Uterus (tissue), 4 donors: Measurements from ENCODE around the gene MRGPRD. TPM values are rescaled to one million over a fixed set of nuclear protein-coding genes. Genes with fewer than 3 reads are reported as not detected.

ENCODE experiments used
- DNase-seq, 2 donors: peaks; one replicate each; pipeline ENCODE4 v3.0.0-alpha.2; 2019 to 2020
- H3K27ac ChIP-seq, 2 donors: fragments of 200-600 bp; sonication (generic); 1 replicate in 1 of 2; 2 replicates in 1 of 2; pipeline ENCODE4 v1.5.1; 2016 to 2018
- H3K27me3 ChIP-seq, 2 donors: fragments of 200-600 bp; sonication (generic); one replicate each; pipeline ENCODE4 v1.5.1; 2018 to 2019; ENCODE audit warnings: control low read depth in 1 of 2
- H3K36me3 ChIP-seq, 2 donors: fragments of 200-600 bp; sonication (generic); one replicate each; pipeline ENCODE4 v1.5.1; 2019; ENCODE audit warnings: control low read depth in 1 of 2
- H3K4me1 ChIP-seq, 2 donors: fragments of 200-600 bp; sonication (generic); one replicate each; pipeline ENCODE4 v1.5.1; 2018 to 2019; ENCODE audit warnings: control low read depth in 1 of 2
- H3K4me3 ChIP-seq, 2 donors: fragments of 200-600 bp; sonication (generic); 1 replicate in 1 of 2; 2 replicates in 1 of 2; pipeline ENCODE4 v1.5.1; 2018 to 2019; ENCODE audit warnings: mild to moderate bottlenecking in 1 of 2
- H3K9me3 ChIP-seq, 2 donors: fragments of 200-600 bp; sonication (generic); one replicate each; pipeline ENCODE4 v1.5.1; 2019; ENCODE audit warnings: control low read depth in 1 of 2
- CTCF ChIP-seq, 4 experiments: fragments of 200-600 bp in 2 of 4; fragments of 450-650 bp in 2 of 4; sonication (generic) in 2 of 4; IDR thresholded peaks; one replicate each; pipeline ENCODE4 v1.5.1; 2016 to 2019; ENCODE audit warnings: antibody characterized with exemption in 4 of 4, mild to moderate bottlenecking in 2 of 4, moderate library complexity in 1 of 4
- POLR2A ChIP-seq, 2 donors: fragments of 450-650 bp; IDR thresholded peaks; one replicate each; pipeline ENCODE4 v1.6.1; 2016; ENCODE audit warnings: antibody characterized with exemption in 2 of 2, mild to moderate bottlenecking in 1 of 2, moderate library complexity in 1 of 2
- intact Hi-C: fragments of 100-400 bp; cut with DNase I; formaldehyde crosslinking; loops from one replicate; pipeline ENCODE4 v1.15.1; 2023; ENCODE audit warnings: low total_unique reads
- total RNA-seq, 4 donors: library from RNA; depleted of rRNA in 3 of 4; stranded (reverse); fragments of >200 nt in 3 of 4; gene quantifications; one replicate each; pipeline versions ENCODE4 v1.1.0 to v1.2.4, GENCODE V29; 2014 to 2023
- donor health status: DM: yes; HTN: yes; CAD: no.

MRGPRD gene
- total RNA-seq, 4 donors from 2014 or later, result 0.41 TPM; not detected in 3

GRCh38 chr11:68959465-68960293 lies 21.1 kb downstream of the MRGPRD start:
- H3K36me3 ChIP-seq, result no peaks in the 10 kb centered on the region
- no peaks in the 10 kb centered on the region for H3K9me3 ChIP-seq
- intact Hi-C loops, result no loop called here
- no peaks in the 10 kb centered on the region for H3K27me3 ChIP-seq
- peaks cover 0 to 3% of the 10 kb centered on the region in 2 donors for H3K4me1 ChIP-seq
- no peak overlapping the region for H3K4me3 ChIP-seq
- TF ChIP-seq CTCF (IDR thresholded peaks at IDR 0.05) (no peak), POLR2A (IDR thresholded peaks at IDR 0.05) (no peak)
- no peak overlapping the region for H3K27ac ChIP-seq
- no peak for DNase-seq

- DNase-seq, result no peak
- H3K27ac ChIP-seq, result no peak overlapping the region
- no peaks in the 10 kb centered on the region for H3K27me3 ChIP-seq
Measured at GRCh38 chr11:68958211-68958610, 22.6 kb downstream of the MRGPRD start.

GRCh38 chr11:68956547-68957254 lies 24.1 kb downstream of the MRGPRD start:
- H3K27me3 ChIP-seq, result no peaks in the 10 kb centered on the region
- no peak overlapping the region for H3K4me3 ChIP-seq
- TF ChIP-seq POLR2A (IDR thresholded peaks at IDR 0.05), result no peak
- no peak for TF ChIP-seq CTCF (IDR thresholded peaks at IDR 0.05)
- H3K9me3 ChIP-seq, result no peaks in the 10 kb centered on the region
- no peak for DNase-seq
- intact Hi-C loops, result no loop called here
- H3K36me3 ChIP-seq, result no peaks in the 10 kb centered on the region
- peak overlapping the region in 1 of 2 donors; percentile 7 for H3K27ac ChIP-seq
- H3K4me1 ChIP-seq, result peaks cover 0 to 3% of the 10 kb centered on the region in 2 donors

More at GRCh38 chr11:68958211-68958610, 22.6 kb downstream of the MRGPRD start:
- no peaks in the 10 kb centered on the region for H3K9me3 ChIP-seq
- intact Hi-C loops, result no loop called here
- H3K36me3 ChIP-seq, result no peaks in the 10 kb centered on the region
- H3K4me1 ChIP-seq, result peaks cover 0 to 3% of the 10 kb centered on the region in 2 donors
- no peak for TF ChIP-seq CTCF (IDR thresholded peaks at IDR 0.05)
- no peak for TF ChIP-seq POLR2A (IDR thresholded peaks at IDR 0.05)
- H3K4me3 ChIP-seq, result no peak overlapping the region

- Histone ChIP-seq H3K4me1 (peaks cover 0 to 3% of the 10 kb centered on the region in 2 donors), H3K9me3 (no peaks in the 10 kb centered on the region), H3K27me3 (no peaks in the 10 kb centered on the region), H3K4me3 (no peak overlapping the region), H3K27ac (peak overlapping the region in 1 of 2 donors; percentile 7), H3K36me3 (no peaks in the 10 kb centered on the region)
- intact Hi-C loops, result no loop called here
- no peak for TF ChIP-seq CTCF (IDR thresholded peaks at IDR 0.05)
- no peak for TF ChIP-seq POLR2A (IDR thresholded peaks at IDR 0.05)
- DNase-seq, result no peak
Measured at GRCh38 chr11:68956142-68956541, 24.6 kb downstream of the MRGPRD start.

GRCh38 chr11:68955607-68955958 lies 25.2 kb downstream of the MRGPRD start:
- peak overlapping the region; percentile 23 to 36 for H3K27ac ChIP-seq

More at GRCh38 chr11:68955607-68955958, 25.2 kb downstream of the MRGPRD start:
- Histone ChIP-seq H3K9me3 (no peaks in the 10 kb centered on the region), H3K4me3 (no peak overlapping the region), H3K4me1 (peaks cover 0 to 3% of the 10 kb centered on the region in 2 donors), H3K36me3 (no peaks in the 10 kb centered on the region), H3K27me3 (no peaks in the 10 kb centered on the region)
- TF ChIP-seq CTCF (IDR thresholded peaks at IDR 0.05), result no peak
- no peak for TF ChIP-seq POLR2A (IDR thresholded peaks at IDR 0.05)
- no peak for DNase-seq
- intact Hi-C loops, result no loop called here
